Spleen (tissue), 7 donors: Measurements from ENCODE around the gene SEL1L.

Experiments used
- CTCF ChIP-seq, 11 experiments: fragments of 200-600 bp in 7 of 11; fragments of 450-650 bp in 4 of 11; sonication (generic) in 4 of 11; IDR thresholded peaks in 8 of 11; conservative IDR thresholded peaks in 3 of 11; 1 replicate in 7 of 11; 2 replicates in 4 of 11; pipeline versions ENCODE4 v1.4.0 to v1.8.0; 2016 to 2021; ENCODE audit warnings: antibody characterized with exemption in 11 of 11, inconsistent platforms in 4 of 11, mild to moderate bottlenecking in 1 of 11
- POLR2A ChIP-seq, 3 donors: fragments of 450-650 bp; IDR thresholded peaks; one replicate each; pipeline ENCODE4 v1.5.1; 2017; ENCODE audit warnings: antibody characterized with exemption in 3 of 3, mild to moderate bottlenecking in 1 of 3
- donor health status: DM: no; HTN: no; CAD: no; lungs with moderate emphysema.
- donor health status: DM: no; HTN: no; CAD: no.
- donor health status: DM: no; HTN: no; CAD: no.

GRCh38 chr14:81521356-81521755 lies 12.3 kb downstream of the SEL1L start:
- TF ChIP-seq CTCF (IDR thresholded peaks at IDR 0.05 in 8 of 11, conservative IDR thresholded peaks at IDR 0.05 in 3 of 11) (no peak), POLR2A (IDR thresholded peaks at IDR 0.05) (no peak)
